ENCODE results near the gene JAG2.

DNA sequence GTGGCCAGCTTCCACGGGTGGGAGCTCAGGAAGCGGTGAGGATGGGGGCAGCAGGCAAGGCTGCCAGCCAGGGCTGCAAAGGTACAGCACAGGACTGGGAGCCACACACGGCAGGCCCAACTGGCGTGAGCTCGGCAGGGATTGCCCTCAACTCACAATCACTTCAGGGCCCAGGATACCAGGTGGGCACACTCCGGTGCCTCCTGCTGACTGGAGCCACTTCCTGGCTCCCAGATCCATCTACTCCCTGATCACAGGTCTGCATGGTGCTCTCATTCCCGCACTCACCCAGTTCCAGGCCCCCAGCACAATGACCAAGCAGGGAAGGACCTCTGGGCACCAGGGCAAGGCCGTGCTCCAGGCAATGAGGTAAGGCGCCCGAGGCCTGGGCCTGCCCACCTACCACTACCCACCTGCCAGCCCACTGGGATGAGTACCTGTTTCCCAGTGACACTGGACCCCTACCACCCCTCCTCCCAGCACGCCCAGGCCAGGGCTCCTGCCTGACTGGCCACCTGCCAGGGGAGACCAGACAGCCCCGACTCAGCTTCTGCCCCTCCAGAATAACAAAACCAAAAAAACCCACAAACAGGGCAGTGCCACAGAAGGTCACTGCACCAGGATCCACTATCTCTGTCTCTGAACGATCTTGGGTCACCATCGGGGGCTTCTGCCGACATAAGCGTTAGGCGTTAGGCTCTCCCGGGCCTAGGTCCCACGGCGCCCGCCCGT is 1.8 kb downstream of the JAG2 start:
- TF ChIP-seq GATA3 (IDR thresholded peaks at IDR 0.05; ENCODE audit: low read depth, low read length) (no peak), GATA2 (IDR thresholded peaks at IDR 0.05; ENCODE audit: low read depth, low read length) (no peak)
